ENCODE results near the gene CDON. TPM values are rescaled to one million over a fixed set of nuclear protein-coding genes. Genes with fewer than 3 reads are reported as not detected.

The CDON gene
- total RNA-seq, 2 donors from 2014 or later = 2.3 to 10.5 TPM

DNA sequence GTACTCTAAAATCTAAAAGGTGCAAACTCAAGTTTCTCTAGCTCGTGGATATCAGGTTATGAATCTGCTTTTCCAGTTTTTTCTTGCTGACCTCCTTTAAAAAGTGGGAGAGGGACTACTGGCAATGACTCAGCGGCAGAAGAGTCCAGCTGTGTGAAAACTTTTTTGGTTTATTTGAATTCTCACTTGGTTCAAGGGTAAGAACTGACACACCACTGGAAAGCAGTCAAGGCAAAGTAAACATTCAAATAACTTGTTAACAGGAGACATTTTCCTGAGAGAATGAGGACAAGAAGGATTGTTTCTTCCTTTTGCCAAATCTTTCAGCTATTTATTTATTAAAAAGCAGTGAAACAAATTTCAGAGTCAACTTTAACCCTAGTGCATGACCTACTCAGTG is 36.1 kb downstream of the CDON start:
- no peaks in the 10 kb centered on the region for H3K9me3 ChIP-seq
- no peaks in the 10 kb centered on the region for H3K27me3 ChIP-seq
- DNase-seq = no peak
- H3K4me1 ChIP-seq = no peaks in the 10 kb centered on the region
- H3K36me3 ChIP-seq = no peaks in the 10 kb centered on the region
- no peak for TF ChIP-seq CTCF (IDR thresholded peaks at IDR 0.05)
- H3K4me3 ChIP-seq = no peak overlapping the region
- intact Hi-C loops (cut with DNase I) = no loop called here
- no peak overlapping the region for H3K27ac ChIP-seq
- no peak overlapping the region for H3K9ac ChIP-seq (ENCODE audit: low read depth in 2 of 2, low read length in 2 of 2)

GRCh38 chr11:126025822-126026221 is 36.8 kb downstream of the CDON start:
- H3K36me3 ChIP-seq = no peaks in the 10 kb centered on the region
- no peaks in the 10 kb centered on the region for H3K27me3 ChIP-seq
- DNase-seq = no peak
- H3K4me1 ChIP-seq = no peaks in the 10 kb centered on the region
- H3K27ac ChIP-seq = no peak overlapping the region
- no peaks in the 10 kb centered on the region for H3K9me3 ChIP-seq
- no peak overlapping the region for H3K9ac ChIP-seq (ENCODE audit: low read depth in 2 of 2, low read length in 2 of 2)
- H3K4me3 ChIP-seq = no peak overlapping the region
- intact Hi-C loops (cut with DNase I) = no loop called here
- no peak for TF ChIP-seq CTCF (IDR thresholded peaks at IDR 0.05)

GRCh38 chr11:126024123-126024522 is 38.5 kb downstream of the CDON start:
- no peak for TF ChIP-seq CTCF (IDR thresholded peaks at IDR 0.05)
- H3K4me3 ChIP-seq = no peak overlapping the region
- no peaks in the 10 kb centered on the region for H3K36me3 ChIP-seq
- no peaks in the 10 kb centered on the region for H3K9me3 ChIP-seq
- no peak overlapping the region for H3K9ac ChIP-seq (ENCODE audit: low read depth in 2 of 2, low read length in 2 of 2)
- no peaks in the 10 kb centered on the region for H3K4me1 ChIP-seq
- no peaks in the 10 kb centered on the region for H3K27me3 ChIP-seq
- no peak for DNase-seq
- intact Hi-C loops (cut with DNase I) = no loop called here
- H3K27ac ChIP-seq = no peak overlapping the region

DNA sequence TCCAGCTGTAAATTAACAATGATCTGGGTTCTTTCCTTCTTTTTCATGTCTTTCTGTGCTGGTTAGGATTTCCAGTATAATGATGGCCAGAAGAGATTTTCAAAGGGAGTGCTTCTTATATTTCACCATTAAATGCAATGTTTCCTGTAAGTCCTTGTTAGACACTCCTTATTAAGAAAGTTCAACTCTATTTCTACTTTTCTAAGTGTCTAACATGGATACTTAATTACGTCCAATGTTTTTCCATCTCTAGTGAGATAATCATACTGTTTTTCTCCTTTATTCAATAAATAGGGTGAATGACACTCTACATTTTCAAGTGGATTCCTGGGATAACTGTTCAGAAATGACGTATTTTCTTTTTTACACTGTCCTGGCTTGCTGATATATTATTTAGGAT is 49.8 kb downstream of the CDON start:
- H3K4me3 ChIP-seq = no peak overlapping the region
- no peak for TF ChIP-seq CTCF (IDR thresholded peaks at IDR 0.05)
- no peak overlapping the region for H3K9ac ChIP-seq (ENCODE audit: low read depth in 2 of 2, low read length in 2 of 2)
- no peaks in the 10 kb centered on the region for H3K9me3 ChIP-seq
- no peaks in the 10 kb centered on the region for H3K36me3 ChIP-seq
- H3K27ac ChIP-seq = no peak overlapping the region
- H3K4me1 ChIP-seq = no peaks in the 10 kb centered on the region
- no peaks in the 10 kb centered on the region for H3K27me3 ChIP-seq
- intact Hi-C loops (cut with DNase I) = no loop called here
- DNase-seq = no peak

DNA sequence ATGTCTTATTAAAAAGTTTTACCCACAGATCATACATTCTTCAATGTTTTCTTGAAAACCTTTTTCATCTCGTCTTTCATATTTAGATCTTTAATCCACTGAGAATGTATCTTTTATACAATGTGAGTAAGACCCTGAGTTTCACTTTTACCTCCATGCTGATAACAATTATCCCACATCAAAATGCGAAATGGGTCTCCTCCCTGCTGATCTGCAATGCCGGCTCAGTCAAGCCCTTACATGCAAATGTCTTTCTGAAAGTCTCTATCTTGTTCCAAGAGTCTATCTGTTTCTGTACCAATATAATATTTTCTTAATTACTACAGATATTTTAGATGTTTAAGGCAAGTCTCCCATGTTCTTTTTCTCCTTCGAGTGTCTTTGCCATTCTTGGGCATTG is 50.9 kb downstream of the CDON start:
- intact Hi-C loops (cut with DNase I) = no loop called here
- no peak for TF ChIP-seq CTCF (IDR thresholded peaks at IDR 0.05)
- no peaks in the 10 kb centered on the region for H3K27me3 ChIP-seq
- H3K9me3 ChIP-seq = no peaks in the 10 kb centered on the region
- H3K27ac ChIP-seq = no peak overlapping the region
- H3K36me3 ChIP-seq = no peaks in the 10 kb centered on the region
- no peak overlapping the region for H3K9ac ChIP-seq (ENCODE audit: low read depth in 2 of 2, low read length in 2 of 2)
- H3K4me1 ChIP-seq = no peaks in the 10 kb centered on the region
- H3K4me3 ChIP-seq = no peak overlapping the region
- no peak for DNase-seq

GRCh38 chr11:126011265-126011664 is 51.4 kb downstream of the CDON start:
- Histone ChIP-seq H3K27me3 (no peaks in the 10 kb centered on the region), H3K9me3 (no peaks in the 10 kb centered on the region), H3K4me1 (no peaks in the 10 kb centered on the region), H3K27ac (no peak overlapping the region), H3K9ac (ENCODE audit: low read depth in 2 of 2, low read length in 2 of 2) (no peak overlapping the region), H3K36me3 (no peaks in the 10 kb centered on the region), H3K4me3 (no peak overlapping the region)
- intact Hi-C loops (cut with DNase I) = no loop called here
- DNase-seq = no peak
- TF ChIP-seq CTCF (IDR thresholded peaks at IDR 0.05) = no peak
